Measurements from ENCODE around the gene PLEKHA7. TPM values are rescaled to one million over a fixed set of nuclear protein-coding genes. Genes with fewer than 3 reads are reported as not detected.
"Not testable (repeated sequence)": the region's sequence is repeated elsewhere in the genome, so short reads cannot be mapped to it uniquely, and the experiment has no call there.

The PLEKHA7 gene
- total RNA-seq, 1 experiment from 2014 or later: 57.5 TPM

- DNase-seq (ENCODE audit: low spot score): peak; percentile 65
Measured at GRCh38 chr11:16912692-16913111, 101.5 kb downstream of the PLEKHA7 start.

GRCh38 chr11:16911658-16912057, 102.6 kb downstream of the PLEKHA7 start:
- DNase-seq (ENCODE audit: low spot score): no peak

- DNase-seq (ENCODE audit: low spot score): no peak
Measured at GRCh38 chr11:16911186-16911585, 103.0 kb downstream of the PLEKHA7 start.

- DNase-seq (ENCODE audit: low spot score): no peak
Measured at GRCh38 chr11:16909359-16910035, 104.7 kb downstream of the PLEKHA7 start.

- no peak for DNase-seq (ENCODE audit: low spot score)
Measured at GRCh38 chr11:16905375-16905774, 108.8 kb downstream of the PLEKHA7 start.

- not testable (repeated sequence) for DNase-seq (ENCODE audit: low spot score)
Measured at GRCh38 chr11:16904761-16905160, 109.5 kb downstream of the PLEKHA7 start.

- DNase-seq (ENCODE audit: low spot score): peak; percentile 43
Measured at GRCh38 chr11:16902781-16903378, 111.3 kb downstream of the PLEKHA7 start.

- DNase-seq (ENCODE audit: low spot score): peak; percentile 51
Measured at GRCh38 chr11:16902182-16902581, 112.0 kb downstream of the PLEKHA7 start.

- no peak for DNase-seq (ENCODE audit: low spot score)
Measured at GRCh38 chr11:16900491-16900890, 113.7 kb downstream of the PLEKHA7 start.

- no peak for DNase-seq (ENCODE audit: low spot score)
Measured at GRCh38 chr11:16899708-16900303, 114.4 kb downstream of the PLEKHA7 start.

- no peak for DNase-seq (ENCODE audit: low spot score)
Measured at GRCh38 chr11:16898274-16898985, 115.8 kb downstream of the PLEKHA7 start.

GRCh38 chr11:16897470-16898061, 116.6 kb downstream of the PLEKHA7 start:
- DNase-seq (ENCODE audit: low spot score): no peak

- no peak for DNase-seq (ENCODE audit: low spot score)
Measured at GRCh38 chr11:16896729-16897469, 117.3 kb downstream of the PLEKHA7 start.

- DNase-seq (ENCODE audit: low spot score): no peak
Measured at GRCh38 chr11:16895306-16895705, 118.9 kb downstream of the PLEKHA7 start.

GRCh38 chr11:16893456-16894066, 120.7 kb downstream of the PLEKHA7 start:
- DNase-seq (ENCODE audit: low spot score): peak; percentile 65

GRCh38 chr11:16891964-16892363, 122.2 kb downstream of the PLEKHA7 start:
- no peak for DNase-seq (ENCODE audit: low spot score)

GRCh38 chr11:16891165-16891564, 123.0 kb downstream of the PLEKHA7 start:
- no peak for DNase-seq (ENCODE audit: low spot score)

- no peak for DNase-seq (ENCODE audit: low spot score)
Measured at GRCh38 chr11:16890442-16890841, 123.8 kb downstream of the PLEKHA7 start.

GRCh38 chr11:16889905-16890304, 124.3 kb downstream of the PLEKHA7 start:
- no peak for DNase-seq (ENCODE audit: low spot score)

GRCh38 chr11:16889010-16889409, 125.2 kb downstream of the PLEKHA7 start:
- DNase-seq (ENCODE audit: low spot score): not testable (repeated sequence)

GRCh38 chr11:16887887-16888286, 126.3 kb downstream of the PLEKHA7 start:
- DNase-seq (ENCODE audit: low spot score): not testable (repeated sequence)
